CD4-positive, alpha-beta T cell (primary cell): ENCODE results near the gene NINL. TPM values are rescaled to one million over a fixed set of nuclear protein-coding genes. Genes with fewer than 3 reads are reported as not detected.

Experiments used
- ATAC-seq: fragments of 200-7000 bp; cut with Tn5 transposase; one replicate; pipeline ENCODE4 v1.10.0; 2022; ENCODE audit warnings: mild to moderate bottlenecking; ENCODE audit not compliant: poor library complexity
- CTCF ChIA-PET: fragments of 350-600 bp; sonication (Branson Sonifier 250); formaldehyde crosslinking; loops from one replicate; lab custom pipeline; 2021; ENCODE audit warnings: antibody characterized with exemption, inconsistent platforms; lab: Charles Lee
- POLR2A ChIA-PET: fragments of 350-600 bp; sonication (Branson Sonifier 250); formaldehyde crosslinking; loops from one replicate; lab custom pipeline; 2021; ENCODE audit warnings: antibody characterized with exemption, inconsistent platforms; lab: Charles Lee
- DNase-seq, 14 experiments: peaks; one replicate each; pipeline ENCODE4 v3.0.0-alpha.2; 2013 to 2020; ENCODE audit warnings: mixed read lengths in 2 of 14
- H3K27ac ChIP-seq, 2 donors: one replicate each; pipeline versions ENCODE4 v1.5.1 to v1.7.0; 2013; ENCODE audit warnings: low read length in 2 of 2, low read depth in 1 of 2, mild to moderate bottlenecking in 1 of 2
- H3K27me3 ChIP-seq, 2 experiments: 1 replicate in 1 of 2; 2 replicates in 1 of 2; pipeline versions ENCODE4 v1.6.1 to v1.7.0; 2013; ENCODE audit warnings: low read length in 2 of 2, control low read depth in 1 of 2, mild to moderate bottlenecking in 1 of 2, moderate library complexity in 1 of 2; ENCODE audit not compliant: insufficient read depth in 2 of 2, control insufficient read depth in 1 of 2
- H3K36me3 ChIP-seq: one replicate; pipeline ENCODE4 v1.6.1; 2013; ENCODE audit warnings: low read length, control low read depth; ENCODE audit not compliant: insufficient read depth
- H3K4me1 ChIP-seq: one replicate; pipeline ENCODE4 v1.6.1; 2013; ENCODE audit warnings: low read length, control low read depth; ENCODE audit not compliant: insufficient read depth
- H3K4me3 ChIP-seq: one replicate; pipeline ENCODE4 v1.5.1; 2013; ENCODE audit warnings: mild to moderate bottlenecking, low read length, moderate library complexity
- H3K9me3 ChIP-seq, 2 experiments: 1 replicate in 1 of 2; 2 replicates in 1 of 2; pipeline versions ENCODE4 v1.6.1 to v1.7.0; 2013; ENCODE audit warnings: low read length in 2 of 2, mild to moderate bottlenecking in 2 of 2, control low read depth in 1 of 2, moderate library complexity in 1 of 2; ENCODE audit not compliant: control insufficient read depth in 1 of 2, insufficient read depth in 1 of 2
- H3K27ac Mint-ChIP-seq: one replicate; pipeline ENCODE4 v1.8.0; 2020; ENCODE audit warnings: mixed read lengths
- H3K27me3 Mint-ChIP-seq: one replicate; pipeline ENCODE4 v1.8.0; 2021; ENCODE audit warnings: mixed read lengths
- H3K36me3 Mint-ChIP-seq: one replicate; pipeline ENCODE4 v1.8.0; 2021; ENCODE audit warnings: low read depth, mixed read lengths
- H3K4me1 Mint-ChIP-seq: one replicate; pipeline ENCODE4 v1.8.0; 2021; ENCODE audit warnings: low read depth, mixed read lengths
- H3K4me3 Mint-ChIP-seq: one replicate; pipeline ENCODE4 v1.8.0; 2020; ENCODE audit warnings: mild to moderate bottlenecking, mixed read lengths
- H3K9me3 Mint-ChIP-seq: one replicate; pipeline ENCODE4 v1.8.0; 2020; ENCODE audit warnings: mixed read lengths
- intact Hi-C, 2 experiments: fragments of 100-400 bp; cut with DNase I in 1 of 2; cut with micrococcal nuclease in 1 of 2; formaldehyde crosslinking; loops; one replicate each; pipeline versions ENCODE4 v1.15.1 to v1.9.0; 2023 to 2025; cut with DNase I, micrococcal nuclease
- total RNA-seq, 174 experiments: library from RNA in 2 of 174; stranded (reverse) in 2 of 174; gene quantifications; one replicate each; pipeline ENCODE4 v1.2.3 and lab custom pipeline; 2021 to 2026
- TF ChIP-seq, protein P1 (sequence below): fragments of 200-600 bp; IDR thresholded peaks from one replicate; pipeline ENCODE4 v1.8.0; 2022; ENCODE audit warnings: antibody characterized with exemption, mild to moderate bottlenecking

Gene NINL
- total RNA-seq, 2 experiments from 2014 or later, result 2.7 to 4.0 TPM

- POLR2A ChIA-PET, result no interaction called here
- no peaks in the 10 kb centered on the region for H3K4me1 ChIP-seq
- no peaks in the 10 kb centered on the region for H3K36me3 ChIP-seq
- no peak overlapping the region for H3K27ac ChIP-seq
- Mint-ChIP-seq H3K4me1 (no peaks in the 10 kb centered on the region), H3K27me3 (no peaks in the 10 kb centered on the region), H3K27ac (no peak overlapping the region), H3K36me3 (peaks cover 5% of the 10 kb centered on the region), H3K9me3 (no peaks in the 10 kb centered on the region), H3K4me3 (no peak overlapping the region)
- ATAC-seq (no peak), DNase-seq (no peak)
- no peaks in the 10 kb centered on the region for H3K9me3 ChIP-seq
- intact Hi-C loops, result loop anchor here in 1 of 2 experiments (10.0 kb wide), 1 partner anchor 50 kb away; no protein-coding TSS in a partner anchor
- H3K4me3 ChIP-seq, result no peak overlapping the region
- H3K27me3 ChIP-seq, result no peaks in the 10 kb centered on the region
- TF ChIP-seq, protein P1, sequence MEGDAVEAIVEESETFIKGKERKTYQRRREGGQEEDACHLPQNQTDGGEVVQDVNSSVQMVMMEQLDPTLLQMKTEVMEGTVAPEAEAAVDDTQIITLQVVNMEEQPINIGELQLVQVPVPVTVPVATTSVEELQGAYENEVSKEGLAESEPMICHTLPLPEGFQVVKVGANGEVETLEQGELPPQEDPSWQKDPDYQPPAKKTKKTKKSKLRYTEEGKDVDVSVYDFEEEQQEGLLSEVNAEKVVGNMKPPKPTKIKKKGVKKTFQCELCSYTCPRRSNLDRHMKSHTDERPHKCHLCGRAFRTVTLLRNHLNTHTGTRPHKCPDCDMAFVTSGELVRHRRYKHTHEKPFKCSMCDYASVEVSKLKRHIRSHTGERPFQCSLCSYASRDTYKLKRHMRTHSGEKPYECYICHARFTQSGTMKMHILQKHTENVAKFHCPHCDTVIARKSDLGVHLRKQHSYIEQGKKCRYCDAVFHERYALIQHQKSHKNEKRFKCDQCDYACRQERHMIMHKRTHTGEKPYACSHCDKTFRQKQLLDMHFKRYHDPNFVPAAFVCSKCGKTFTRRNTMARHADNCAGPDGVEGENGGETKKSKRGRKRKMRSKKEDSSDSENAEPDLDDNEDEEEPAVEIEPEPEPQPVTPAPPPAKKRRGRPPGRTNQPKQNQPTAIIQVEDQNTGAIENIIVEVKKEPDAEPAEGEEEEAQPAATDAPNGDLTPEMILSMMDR, result no peak
- CTCF ChIA-PET, result no interaction called here
Measured at GRCh38 chr20:25424536-25424935, 160.8 kb downstream of the NINL start.

DNA sequence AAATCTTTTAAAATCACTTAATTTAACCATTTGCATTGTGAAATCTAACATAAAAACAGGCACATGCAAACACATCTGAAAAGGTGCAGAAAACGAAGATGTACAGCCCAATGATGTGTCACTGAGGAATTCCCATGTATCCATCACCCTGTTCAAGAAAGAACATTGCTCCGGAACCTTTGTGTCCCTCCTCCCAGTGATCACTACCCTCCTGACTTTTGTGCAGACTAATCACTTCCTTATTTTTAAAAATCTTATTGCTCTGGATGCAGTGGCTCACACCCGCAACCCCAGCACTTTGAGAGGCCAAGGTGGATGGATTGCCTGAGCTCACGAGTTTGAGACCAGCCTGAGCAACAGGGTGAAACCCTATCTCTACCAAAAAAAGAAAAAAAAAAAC is 163.3 kb downstream of the NINL start:
- no peaks in the 10 kb centered on the region for H3K4me1 Mint-ChIP-seq
- H3K36me3 Mint-ChIP-seq, result no peaks in the 10 kb centered on the region
- ATAC-seq, result no peak
- DNase-seq, result no peak
- Histone ChIP-seq H3K9me3 (no peaks in the 10 kb centered on the region), H3K27me3 (no peaks in the 10 kb centered on the region), H3K27ac (no peak overlapping the region), H3K4me1 (no peaks in the 10 kb centered on the region), H3K4me3 (no peak overlapping the region), H3K36me3 (no peaks in the 10 kb centered on the region)
- ChIA-PET CTCF (no interaction called here), POLR2A (no interaction called here)
- TF ChIP-seq, protein P1, result no peak
- no peaks in the 10 kb centered on the region for H3K9me3 Mint-ChIP-seq
- H3K4me3 Mint-ChIP-seq, result no peak overlapping the region
- H3K27ac Mint-ChIP-seq, result no peak overlapping the region
- intact Hi-C loops, result loop anchor here in 1 of 2 experiments (10.0 kb wide), 1 partner anchor 47 kb away; no protein-coding TSS in a partner anchor
- no peaks in the 10 kb centered on the region for H3K27me3 Mint-ChIP-seq

- Histone ChIP-seq H3K27ac (no peak overlapping the region), H3K4me1 (no peaks in the 10 kb centered on the region), H3K36me3 (no peaks in the 10 kb centered on the region), H3K4me3 (no peak overlapping the region), H3K9me3 (no peaks in the 10 kb centered on the region), H3K27me3 (no peaks in the 10 kb centered on the region)
- CTCF ChIA-PET, result interaction anchor here (0.6 kb wide), 1 partner anchor 132 kb away, joined by 3 read pairs; no protein-coding TSS in a partner anchor
- Mint-ChIP-seq H3K27me3 (no peaks in the 10 kb centered on the region), H3K9me3 (no peaks in the 10 kb centered on the region), H3K27ac (no peak overlapping the region), H3K4me3 (no peak overlapping the region), H3K36me3 (no peaks in the 10 kb centered on the region), H3K4me1 (no peaks in the 10 kb centered on the region)
- DNase-seq (no peak), ATAC-seq (no peak)
- intact Hi-C loops, result loop anchor here in 1 of 2 experiments (10.0 kb wide), 1 partner anchor 46 kb away; no protein-coding TSS in a partner anchor
- TF ChIP-seq, protein P1, result no peak
- POLR2A ChIA-PET, result no interaction called here
Measured at GRCh38 chr20:25421102-25421501, 164.2 kb downstream of the NINL start.
